Activated T-helper 9 cell treated with anti-CD3 and anti-CD28 coated beads, Interleukin-2, amount 50 U/mL, for 16 hours (primary cell): ENCODE measurements around the gene TCHHL1.

Experiments used
- DNase-seq: peaks from one replicate; pipeline ENCODE4 v3.0.0-alpha.2; 2020; ENCODE audit warnings: low read depth

TCHHL1 gene

DNA sequence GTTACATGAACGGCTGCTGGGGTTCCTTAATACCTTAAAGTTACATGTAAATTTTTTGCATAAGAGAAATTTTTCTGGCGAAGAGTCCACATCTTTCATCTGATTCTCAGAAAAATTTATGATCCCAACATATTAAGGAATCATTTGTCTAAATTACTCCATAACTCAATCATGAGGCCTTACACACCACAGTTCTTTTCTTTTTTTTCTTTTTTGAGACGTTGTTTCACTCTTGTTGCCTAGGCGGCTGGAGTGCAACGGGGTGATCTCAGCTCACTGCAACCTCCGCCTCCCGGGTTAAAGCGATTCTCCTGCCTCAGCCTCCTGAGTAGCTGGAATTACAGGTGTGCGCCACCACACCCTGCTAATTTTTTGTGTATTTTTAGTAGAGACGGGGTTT lies 50.0 kb downstream of the TCHHL1 start:
- no peak for DNase-seq

DNA sequence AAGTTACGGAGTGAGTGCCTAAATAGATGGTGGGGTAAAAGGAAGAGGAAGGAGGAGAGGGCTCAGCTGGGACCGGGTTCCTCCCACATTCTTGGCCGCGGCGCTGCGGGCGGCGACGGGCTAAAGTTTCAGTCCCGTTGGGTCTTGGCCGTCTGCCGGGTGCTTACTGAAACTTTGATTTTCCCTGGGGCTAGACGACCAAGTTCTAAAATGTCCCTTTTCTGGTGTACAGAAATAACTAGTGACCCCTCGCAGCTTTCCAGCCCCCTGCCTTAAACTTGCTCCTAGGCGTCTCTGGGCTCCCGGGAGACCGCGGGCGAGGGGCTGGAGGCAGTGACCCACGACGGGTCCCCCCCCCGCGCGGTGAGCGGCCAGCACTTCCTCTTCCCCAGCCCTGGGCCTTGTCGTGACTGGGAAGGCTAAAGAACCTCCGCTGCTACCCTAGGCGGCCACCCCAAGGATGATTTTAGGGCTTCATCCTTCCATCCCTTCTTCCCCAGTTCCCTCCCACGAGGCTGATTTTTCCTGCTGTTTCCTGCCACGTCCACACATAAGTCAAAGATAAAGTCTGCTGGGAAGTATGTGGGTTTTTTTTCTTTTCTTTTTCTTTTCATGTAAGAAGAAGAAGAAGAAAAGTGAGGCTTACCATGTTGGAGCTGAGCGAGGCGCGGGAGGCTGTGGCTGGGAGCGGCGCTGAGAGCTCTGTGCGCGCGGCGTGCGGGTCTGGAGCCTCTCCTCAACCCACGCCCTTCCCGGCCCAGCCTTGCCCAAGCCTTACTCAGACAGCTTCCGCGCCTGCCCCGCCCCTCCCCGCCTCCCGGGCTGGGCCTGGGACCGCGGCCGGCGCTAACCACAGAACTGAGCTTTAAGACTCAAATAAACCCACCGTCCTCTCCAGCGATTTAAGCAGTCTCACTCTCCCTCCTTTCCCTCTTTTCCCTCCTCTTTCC lies 52.3 kb downstream of the TCHHL1 start, which contains the start of gene S100A11:
S100A11 (minus strand) TSS at position 738 of the 950 bp plus-strand sequence; CDS start at position 649, 89 bp downstream.
- DNase-seq = peak; percentile 73

DNA sequence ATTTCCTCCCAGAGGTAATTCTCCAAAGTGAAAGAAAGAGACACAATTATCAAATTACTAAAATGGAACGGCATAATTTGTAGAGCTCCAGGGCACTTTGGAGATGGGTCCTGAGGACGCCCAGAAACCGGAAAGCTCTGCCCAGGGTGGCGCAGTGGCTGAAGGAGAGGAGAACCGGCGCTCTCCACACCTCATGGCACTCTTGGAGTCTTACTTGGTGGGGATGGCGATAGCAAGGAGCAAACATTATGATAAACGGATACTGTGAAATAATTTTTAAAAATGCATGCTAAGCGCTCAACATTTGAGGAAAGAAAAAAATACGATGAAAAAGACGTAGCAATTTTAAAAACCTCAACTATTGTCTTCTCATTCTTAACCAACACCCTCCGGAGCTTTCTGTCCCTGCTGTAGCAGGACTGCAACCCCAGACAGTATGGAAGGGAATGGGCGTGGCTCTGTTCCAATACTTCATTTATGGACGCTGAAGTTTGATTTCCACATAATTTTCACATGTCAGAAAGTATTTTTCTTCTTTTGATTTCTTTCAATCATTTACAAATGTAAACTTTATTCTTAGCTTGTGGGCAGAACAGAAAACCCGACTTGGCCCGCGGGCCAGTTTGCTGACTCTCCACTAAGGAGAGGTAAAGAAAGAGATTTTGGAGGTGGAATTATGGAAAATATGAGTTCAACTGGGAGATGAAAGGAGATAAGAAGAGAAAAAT lies 53.2 kb downstream of the TCHHL1 start:
- DNase-seq = no peak

DNA sequence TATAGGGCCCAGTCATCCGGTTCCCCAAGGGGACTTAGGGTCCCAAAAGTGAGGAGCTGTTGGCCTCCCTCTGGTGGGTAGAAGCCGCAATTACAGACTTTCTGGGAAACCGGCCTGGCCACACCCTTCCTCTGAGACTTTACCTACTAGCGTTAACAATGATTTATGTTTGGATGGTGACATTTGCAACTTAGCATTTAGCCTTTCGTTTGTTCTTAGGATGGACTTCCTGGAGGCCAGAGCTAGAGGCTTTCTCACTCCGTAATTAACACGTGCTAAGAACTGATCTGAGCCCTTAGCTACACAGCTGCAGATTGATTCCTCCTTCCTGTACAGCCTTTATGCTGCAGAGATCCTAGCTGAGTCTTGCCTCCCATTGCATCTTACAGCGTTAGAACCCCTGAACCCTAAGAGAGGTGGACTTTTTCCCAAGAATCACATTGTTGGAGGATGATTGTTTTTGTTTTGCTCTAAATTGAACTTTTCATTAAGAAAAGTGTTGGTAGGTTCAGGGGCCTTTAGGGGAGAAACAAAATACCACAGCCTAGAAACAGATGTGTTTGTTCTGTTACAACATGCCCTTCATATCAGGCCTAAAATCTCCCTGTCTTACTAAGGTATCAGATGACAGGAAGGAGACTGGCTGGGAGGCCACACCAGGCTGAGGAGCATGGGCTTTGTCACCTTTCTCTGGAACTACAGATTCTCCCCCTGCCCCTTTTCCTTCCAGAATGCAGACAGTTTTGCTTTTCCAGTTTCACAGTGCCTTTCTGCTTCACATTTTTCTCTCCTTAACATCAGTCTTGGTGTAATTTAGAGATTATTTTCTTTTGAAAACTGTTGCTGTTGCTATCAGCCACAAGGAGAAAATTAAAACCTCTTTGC lies 54.0 kb downstream of the TCHHL1 start:
- peak; percentile 50 for DNase-seq

DNA sequence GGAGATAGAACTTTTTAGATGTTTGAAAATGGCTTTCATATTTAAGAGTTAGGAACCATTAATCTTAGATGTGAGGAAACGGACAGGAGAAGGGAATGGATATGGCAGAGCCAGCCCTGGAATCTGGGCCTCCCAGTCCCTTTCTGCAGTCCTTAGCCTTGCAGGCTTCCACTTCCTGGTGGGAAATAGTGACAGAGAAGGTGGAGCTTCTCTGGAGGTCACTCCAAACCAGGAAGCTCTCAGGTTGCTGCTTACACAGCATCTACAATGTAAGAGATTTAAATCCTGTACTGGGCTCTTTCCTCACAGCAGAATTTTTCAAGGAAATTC lies 54.6 kb downstream of the TCHHL1 start:
- DNase-seq = no peak
